Keratinocyte (primary cell): ENCODE measurements around the gene TMEM26.

Experiments used
- CTCF ChIP-seq, 3 experiments: IDR thresholded peaks in 1 of 3; conservative IDR thresholded peaks in 1 of 3; optimal IDR thresholded peaks in 1 of 3; 2 replicates in 2 of 3; 3 replicates in 1 of 3; pipeline versions ENCODE3 to v1.5.1; 2011; ENCODE audit warnings: low read length in 3 of 3, mild to moderate bottlenecking in 3 of 3, moderate library complexity in 2 of 3, control low read depth in 1 of 3, inconsistent platforms in 1 of 3; ENCODE audit not compliant: insufficient read depth in 2 of 3; ENCODE audit errors: extremely low read depth in 1 of 3
- EZH2 ChIP-seq: IDR thresholded peaks from one replicate; pipeline ENCODE4 v1.6.1; 2012; ENCODE audit warnings: inconsistent platforms, mild to moderate bottlenecking, low read length, moderate library complexity

GRCh38 chr10:61391281-61391680, 61.9 kb downstream of the TMEM26 start:
- TF ChIP-seq CTCF (optimal IDR thresholded peaks at IDR 0.05 in 1 of 3, IDR thresholded peaks at IDR 0.05 in 1 of 3, conservative IDR thresholded peaks at IDR 0.05 in 1 of 3; ENCODE audit: extremely low read depth in 1 of 3, insufficient read depth in 2 of 3, low read length in 3 of 3) (no peak), EZH2 (no peak)
